GM18502 (cell line): ENCODE data around the gene KAZN.

Experiments
- ATAC-seq: cut with Tn5 transposase; IDR thresholded peaks from one replicate; pipeline ENCODE4 v1.9.1; 2021; ENCODE audit warnings: mild to moderate bottlenecking; ENCODE audit not compliant: unreplicated experiment, poor library complexity

KAZN gene

GRCh38 chr1:14810595-14811361 lies 212.3 kb downstream of the KAZN start:
- no peak for ATAC-seq

- no peak for ATAC-seq
These were observed 213.1 kb downstream of the KAZN start for GRCh38 chr1:14811573-14811972.

GRCh38 chr1:14812189-14812588 lies 213.7 kb downstream of the KAZN start:
- ATAC-seq = no peak

GRCh38 chr1:14815175-14815877 lies 216.8 kb downstream of the KAZN start:
- ATAC-seq = no peak

- ATAC-seq = no peak
These were observed 219.0 kb downstream of the KAZN start for GRCh38 chr1:14817223-14818170.

GRCh38 chr1:14820295-14821085 lies 222.0 kb downstream of the KAZN start:
- ATAC-seq = no peak

- ATAC-seq = no peak
These were observed 224.0 kb downstream of the KAZN start for GRCh38 chr1:14822493-14822892.

GRCh38 chr1:14822996-14823395 lies 224.5 kb downstream of the KAZN start:
- ATAC-seq = no peak

GRCh38 chr1:14824314-14824915 lies 225.9 kb downstream of the KAZN start:
- no peak for ATAC-seq

- ATAC-seq = no peak
These were observed 226.9 kb downstream of the KAZN start for GRCh38 chr1:14825396-14825795.

GRCh38 chr1:14826172-14826636 lies 227.7 kb downstream of the KAZN start:
- ATAC-seq = no peak

- no peak for ATAC-seq
These were observed 228.3 kb downstream of the KAZN start for GRCh38 chr1:14826731-14827326.

- ATAC-seq = no peak
These were observed 229.4 kb downstream of the KAZN start for GRCh38 chr1:14827870-14828269.

GRCh38 chr1:14828665-14829064 lies 230.2 kb downstream of the KAZN start:
- no peak for ATAC-seq

- ATAC-seq = no peak
These were observed 237.2 kb downstream of the KAZN start for GRCh38 chr1:14835725-14836124.

GRCh38 chr1:14836426-14837140 lies 238.1 kb downstream of the KAZN start:
- no peak for ATAC-seq

- no peak for ATAC-seq
These were observed 241.9 kb downstream of the KAZN start for GRCh38 chr1:14840374-14840773.

- no peak for ATAC-seq
These were observed 243.0 kb downstream of the KAZN start for GRCh38 chr1:14841456-14841855.
